HG02588 (cell line): ENCODE results near the gene APOBEC4.

Source experiments
- ATAC-seq: cut with Tn5 transposase; IDR thresholded peaks from one replicate; pipeline ENCODE4 v1.9.1; 2021; ENCODE audit warnings: mild to moderate bottlenecking, moderate library complexity; ENCODE audit not compliant: unreplicated experiment

The APOBEC4 gene

DNA sequence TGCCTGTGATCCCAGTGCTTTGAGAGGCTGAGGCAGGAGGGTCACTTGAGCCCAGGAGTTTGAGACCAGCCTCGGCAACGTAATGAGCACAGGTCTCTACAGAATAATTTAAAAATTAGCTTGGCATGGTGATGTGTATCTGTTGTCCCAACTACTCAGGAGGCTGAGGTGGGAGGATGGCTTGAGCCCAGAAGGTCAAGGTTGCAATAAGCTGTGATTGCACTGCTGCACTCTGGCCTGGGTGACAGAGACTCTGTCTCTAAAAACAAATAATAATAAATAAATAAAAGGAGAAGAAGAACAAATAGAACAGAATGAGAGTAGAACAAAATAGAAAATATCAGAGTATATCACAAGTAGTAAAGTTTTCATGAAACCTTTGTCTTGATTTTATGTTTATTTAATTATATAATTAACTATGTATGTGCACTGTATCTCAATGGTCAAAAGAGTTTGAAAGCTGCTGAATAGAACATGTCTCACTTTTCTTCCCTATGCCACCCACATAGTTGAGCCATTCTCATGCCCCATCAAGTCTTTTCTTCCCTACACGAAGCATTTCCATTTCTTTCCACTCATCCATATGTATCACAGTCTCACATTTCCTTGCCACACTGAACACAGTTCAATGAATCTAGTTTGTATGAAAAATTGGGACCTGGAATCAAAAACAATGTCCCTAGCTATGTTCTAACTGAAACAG lies 22.9 kb upstream of the APOBEC4 start:
- ATAC-seq, result no peak

DNA sequence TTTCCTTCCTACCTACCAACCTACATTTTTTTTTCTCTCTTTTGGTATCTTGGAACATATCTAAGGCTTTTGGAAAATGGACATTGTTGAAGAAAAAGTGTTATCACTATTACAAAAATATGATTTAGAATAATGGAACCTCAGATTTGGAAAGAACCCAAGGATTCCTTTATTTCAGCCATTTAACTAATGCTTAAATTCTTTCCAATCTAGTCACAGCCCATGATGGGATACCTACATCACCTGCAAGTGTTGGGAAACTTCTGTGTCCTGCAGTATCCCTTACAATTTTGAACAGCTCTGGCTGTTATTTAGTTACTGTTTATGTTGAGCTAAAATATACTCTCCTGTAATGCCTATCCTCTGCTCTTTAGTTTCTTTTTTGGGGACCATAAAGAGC lies 22.3 kb upstream of the APOBEC4 start:
- ATAC-seq, result no peak

DNA sequence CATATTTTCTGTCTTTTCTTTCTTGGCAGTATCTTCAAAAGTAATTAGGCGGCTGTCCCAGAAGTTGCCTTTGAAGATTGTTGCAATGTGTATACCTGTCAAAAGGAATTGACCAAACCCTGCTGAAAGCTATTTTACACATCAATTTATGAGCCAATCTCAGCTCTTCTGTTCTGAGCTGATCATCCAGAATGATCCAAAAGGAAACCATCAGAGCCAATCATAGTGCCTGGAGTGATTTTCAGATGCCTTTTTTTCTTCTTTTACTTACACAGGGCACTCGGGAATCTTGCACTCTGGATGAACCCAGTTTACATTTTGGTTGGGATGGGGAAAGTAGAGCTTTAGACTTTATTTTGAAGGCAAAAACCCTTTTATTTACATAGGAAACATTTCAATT lies 21.8 kb upstream of the APOBEC4 start:
- ATAC-seq, result no peak

DNA sequence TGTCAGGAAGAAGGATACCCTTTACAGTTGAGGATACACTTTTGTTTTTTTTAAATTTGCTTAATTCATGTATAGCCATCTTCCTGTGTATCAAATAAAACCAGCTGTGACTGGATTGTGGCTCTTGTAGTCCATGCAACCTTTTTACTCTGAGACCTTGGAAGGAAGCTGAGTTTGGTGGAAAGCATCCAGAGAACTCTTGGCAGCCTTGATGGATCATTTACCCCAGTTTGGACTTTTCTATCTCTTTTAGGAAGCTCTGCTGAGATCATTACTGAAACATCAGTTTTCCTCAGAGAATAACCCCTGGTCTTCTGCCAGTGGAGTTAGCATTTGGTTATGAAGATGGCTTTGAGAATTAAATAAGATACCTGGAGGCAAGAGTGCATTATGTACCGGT lies 21.2 kb upstream of the APOBEC4 start:
- no peak for ATAC-seq

DNA sequence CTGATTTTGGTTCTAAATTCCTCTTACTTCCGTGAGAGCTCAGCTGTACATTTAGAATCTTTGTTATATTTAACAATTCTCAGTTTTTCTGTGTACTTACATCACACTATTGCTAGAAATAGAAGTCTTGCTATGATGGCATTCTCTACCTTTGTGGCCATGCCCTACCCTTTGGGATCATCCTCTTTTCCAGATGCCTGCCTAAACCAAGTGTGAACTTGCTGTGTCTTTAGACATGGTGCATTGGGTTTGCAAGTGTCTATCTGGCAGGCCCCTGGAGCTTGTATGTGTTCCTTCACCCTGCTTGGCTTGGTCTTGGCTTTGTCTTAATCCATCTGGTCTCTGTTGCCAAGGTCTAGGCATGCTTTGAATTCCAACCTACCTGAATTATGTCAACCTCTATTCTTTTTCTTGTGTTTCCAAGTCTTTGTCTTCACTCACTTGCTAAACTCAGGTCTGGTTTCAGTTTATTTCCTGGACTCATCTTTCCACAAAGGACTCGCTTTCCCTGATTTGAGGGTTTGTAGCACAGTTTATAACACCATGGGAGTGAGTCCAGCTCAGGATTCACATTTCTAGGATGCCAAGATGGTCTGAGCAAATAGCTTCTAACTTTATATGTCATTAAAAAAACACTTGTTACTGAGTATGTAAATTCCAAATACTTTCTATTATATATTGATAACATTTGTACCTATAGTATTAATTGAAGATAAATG lies 20.6 kb upstream of the APOBEC4 start:
- ATAC-seq, result no peak

DNA sequence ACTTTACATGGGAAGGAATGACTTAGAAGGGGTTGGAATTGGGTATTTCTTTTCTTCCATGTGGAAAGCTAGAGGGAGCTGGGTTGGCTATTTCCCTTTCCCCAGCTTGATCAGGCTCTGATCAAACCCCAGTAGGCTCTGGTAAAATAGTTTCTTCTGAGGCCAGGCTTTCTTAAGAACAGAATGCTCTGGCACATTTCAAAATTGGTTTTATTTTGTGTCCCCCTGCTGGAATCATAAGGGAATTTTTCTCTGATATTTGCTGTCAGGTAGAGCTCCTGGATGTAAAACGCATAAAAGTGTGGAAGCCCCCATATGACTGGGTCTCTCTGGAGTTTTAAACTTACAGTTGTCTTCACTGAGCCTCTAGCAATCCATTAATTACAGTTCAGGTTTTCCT lies 17.1 kb upstream of the APOBEC4 start:
- no peak for ATAC-seq

DNA sequence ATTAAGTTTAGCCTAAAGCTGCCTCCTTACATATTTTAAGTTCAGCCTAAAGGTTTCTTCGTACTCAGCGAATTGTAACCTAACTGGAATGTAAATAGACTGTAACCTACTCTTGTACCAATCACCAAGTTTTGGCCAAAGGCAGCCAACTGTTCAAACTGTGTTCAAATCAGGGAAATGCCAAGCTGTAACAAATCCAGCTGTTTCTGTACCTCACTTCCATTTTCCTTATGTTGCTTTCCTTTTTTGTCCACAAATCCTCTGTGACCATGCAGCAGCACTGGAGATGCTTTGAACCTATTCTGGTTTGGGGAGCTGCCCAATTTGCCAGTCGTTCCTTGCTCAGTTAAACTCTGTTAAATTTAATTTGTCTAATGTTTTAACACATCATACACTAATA lies 3.2 kb upstream of the APOBEC4 start:
- no peak for ATAC-seq

DNA sequence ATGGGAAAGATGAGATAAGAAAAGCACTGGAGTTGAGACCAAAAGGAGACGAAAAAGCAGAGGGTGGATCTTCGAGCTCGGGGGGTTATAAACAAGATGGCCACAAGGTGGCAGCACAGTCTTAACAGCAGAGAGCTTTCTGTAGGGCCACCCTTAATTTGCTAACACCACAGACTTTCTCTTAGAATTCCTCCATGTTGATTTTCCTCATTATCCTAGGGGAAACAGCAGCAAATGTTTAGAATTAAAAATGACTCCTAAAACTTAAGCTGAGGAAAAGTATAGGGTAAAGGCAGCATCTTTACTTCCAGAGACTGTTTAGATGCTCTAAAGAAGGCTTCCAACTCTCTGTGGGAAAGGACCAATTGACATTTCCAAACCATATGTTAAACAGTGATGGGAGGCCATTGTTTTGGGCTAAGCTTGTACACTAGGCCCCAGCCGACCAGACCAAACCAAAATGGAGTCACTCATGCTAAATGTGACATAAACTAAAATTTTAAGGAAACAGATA lies 2.5 kb upstream of the APOBEC4 start:
- ATAC-seq, result peak; percentile 63

DNA sequence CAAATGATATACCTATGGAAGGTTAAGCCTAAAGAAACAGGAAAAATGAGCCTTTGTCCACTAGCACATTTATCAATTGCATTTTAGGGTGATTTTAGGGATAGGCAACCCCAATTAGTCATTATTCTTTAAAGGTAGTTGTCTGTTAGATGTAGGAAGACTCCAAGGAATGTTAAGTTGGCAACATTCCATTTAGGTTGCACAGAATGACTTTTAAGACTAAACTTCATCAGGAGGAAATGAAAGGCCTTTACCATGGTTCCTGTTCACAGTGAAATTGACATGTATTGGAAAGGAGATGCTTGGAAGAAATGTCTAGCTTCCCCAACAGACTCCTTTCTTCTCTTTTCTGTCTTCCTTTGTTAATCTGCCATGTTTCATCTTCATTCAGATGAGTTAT lies 1.6 kb upstream of the APOBEC4 start:
- no peak for ATAC-seq

DNA sequence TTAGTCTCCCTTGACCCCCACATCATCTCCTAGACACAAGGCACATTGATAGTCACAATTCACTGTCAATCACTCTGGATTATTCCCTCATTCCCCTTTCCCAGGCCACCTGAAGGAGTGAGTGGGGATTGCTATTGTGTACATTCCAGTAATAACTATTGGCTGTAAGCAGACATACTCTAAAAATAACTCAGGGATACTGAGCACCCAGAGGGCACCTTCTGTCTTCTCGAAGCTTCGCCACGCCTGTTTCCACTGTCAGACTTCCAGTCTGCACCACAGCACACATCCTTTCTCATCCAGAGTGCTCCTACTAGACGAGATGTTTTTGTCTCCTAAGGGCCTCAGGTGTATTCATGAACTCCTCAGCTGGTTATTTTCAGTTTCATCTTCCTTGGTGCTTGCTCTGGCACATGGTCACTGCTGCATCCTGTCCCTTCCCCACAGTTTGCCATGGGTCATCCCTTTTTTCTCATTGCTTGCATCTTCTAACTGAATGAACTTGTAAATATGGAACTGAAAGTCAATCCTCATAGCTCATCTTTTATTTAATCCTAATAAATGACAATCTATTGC lies 848 bp upstream of the APOBEC4 start:
- ATAC-seq, result no peak

DNA sequence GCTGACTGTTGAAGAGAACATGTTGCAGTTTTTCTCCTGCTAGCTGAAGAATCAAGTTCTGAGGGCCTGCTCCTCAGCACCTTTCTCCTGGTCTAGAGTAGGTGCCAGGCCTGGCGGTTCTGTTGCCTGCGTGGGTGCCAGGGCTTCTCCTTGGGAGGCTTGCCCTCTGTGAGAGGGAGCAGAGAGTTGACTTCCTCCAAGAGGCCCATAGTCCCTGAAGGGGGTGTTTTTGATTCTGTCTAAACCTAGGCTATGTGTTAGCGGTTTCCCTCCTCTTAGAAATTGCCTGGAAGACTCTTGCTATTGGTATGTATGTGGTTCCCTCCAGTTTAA lies 312 bp upstream of the APOBEC4 start:
- ATAC-seq, result no peak

DNA sequence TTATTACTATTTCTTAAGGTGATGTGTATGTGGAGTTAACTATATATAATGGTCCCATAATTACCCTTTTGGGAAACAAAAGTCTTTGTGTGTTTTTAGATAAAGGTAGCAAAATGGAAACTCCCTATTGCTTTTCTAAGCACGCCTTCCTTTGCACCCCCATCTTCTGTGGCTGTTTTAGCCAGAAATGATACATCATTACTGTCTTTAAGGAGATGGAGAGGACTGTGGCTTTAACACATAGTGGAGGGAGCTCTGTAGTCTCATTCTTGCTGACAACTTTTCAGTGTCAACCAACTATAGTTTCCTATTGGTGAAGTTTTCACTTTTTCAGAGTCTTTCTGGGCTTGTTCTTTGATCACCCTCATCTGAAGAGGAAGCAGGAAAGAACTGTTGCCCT lies 1.0 kb downstream of the APOBEC4 start:
- no peak for ATAC-seq

DNA sequence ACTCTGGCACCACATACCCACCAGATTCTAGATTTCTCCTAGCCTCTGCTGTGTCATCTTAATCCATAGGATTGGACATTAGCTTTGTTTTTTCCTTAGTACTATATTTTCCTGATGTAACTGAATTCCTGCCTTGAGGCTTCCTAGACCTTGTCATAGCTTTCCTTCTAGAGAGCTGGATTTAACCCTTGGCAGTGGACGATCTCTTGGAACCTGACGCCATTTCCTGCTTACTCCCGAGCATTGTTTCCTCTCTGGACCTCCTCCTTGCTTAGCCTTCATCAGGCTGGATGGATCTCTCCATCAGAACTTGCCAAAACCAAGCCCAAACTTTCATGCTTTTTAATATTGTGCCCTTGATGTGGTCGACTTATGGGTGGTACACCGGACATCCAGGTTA lies 1.5 kb downstream of the APOBEC4 start:
- no peak for ATAC-seq

DNA sequence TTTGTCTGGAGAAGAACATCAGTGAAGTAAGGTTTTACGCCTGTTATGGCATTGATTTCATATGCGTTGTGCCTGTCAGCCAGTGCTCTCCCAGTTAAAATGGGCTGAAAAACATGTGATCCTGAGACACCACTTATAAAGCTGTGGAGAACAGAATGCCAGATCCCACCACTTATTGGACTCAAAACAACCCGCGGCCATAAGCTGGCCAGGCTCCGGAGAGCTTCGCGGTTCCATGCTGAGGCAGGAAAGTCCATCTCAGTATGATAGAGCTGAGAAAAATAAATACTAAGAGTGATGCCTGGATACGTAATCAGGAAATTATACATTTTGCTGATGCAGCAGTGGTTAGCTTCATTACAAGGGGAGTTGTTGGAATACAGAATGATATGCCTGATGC lies 5.1 kb downstream of the APOBEC4 start:
- no peak for ATAC-seq

DNA sequence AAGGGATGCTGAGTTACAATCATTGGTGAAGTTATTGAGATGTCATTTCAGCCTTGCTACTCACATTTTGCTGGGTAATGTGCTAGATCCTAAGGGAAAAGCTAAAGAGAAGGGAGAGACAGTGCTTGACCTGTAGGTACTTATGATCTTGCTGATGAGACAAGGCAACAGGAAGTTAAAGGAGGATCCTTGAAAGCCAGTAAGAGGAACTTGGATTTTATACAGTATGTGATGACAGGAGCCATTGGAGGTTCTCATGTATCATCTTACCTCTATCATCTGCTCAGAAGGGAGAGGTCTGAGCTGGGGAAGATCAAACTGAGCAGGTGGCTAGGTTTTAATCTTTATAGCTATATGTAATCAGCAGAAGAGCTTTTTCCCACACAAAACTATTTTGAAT lies 6.3 kb downstream of the APOBEC4 start:
- ATAC-seq, result no peak

DNA sequence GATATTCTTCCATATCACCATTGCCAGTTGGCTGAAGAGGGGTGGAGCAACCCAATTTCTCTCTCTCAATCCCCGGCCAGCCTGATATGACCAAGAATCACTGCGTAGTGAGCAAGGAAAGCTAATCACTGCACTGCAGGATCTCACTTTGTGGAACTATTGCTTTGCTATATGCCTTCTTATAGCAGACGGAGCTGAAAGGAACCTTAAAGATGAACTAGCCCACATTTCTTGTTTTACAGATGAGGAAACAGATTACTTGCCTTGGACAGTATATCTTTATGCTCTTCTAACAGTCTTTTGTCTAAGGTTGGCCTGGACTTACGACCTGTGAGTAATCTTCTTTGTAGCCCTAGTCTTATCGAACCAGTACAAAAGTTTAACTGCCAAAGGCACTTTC lies 7.6 kb downstream of the APOBEC4 start:
- no peak for ATAC-seq

DNA sequence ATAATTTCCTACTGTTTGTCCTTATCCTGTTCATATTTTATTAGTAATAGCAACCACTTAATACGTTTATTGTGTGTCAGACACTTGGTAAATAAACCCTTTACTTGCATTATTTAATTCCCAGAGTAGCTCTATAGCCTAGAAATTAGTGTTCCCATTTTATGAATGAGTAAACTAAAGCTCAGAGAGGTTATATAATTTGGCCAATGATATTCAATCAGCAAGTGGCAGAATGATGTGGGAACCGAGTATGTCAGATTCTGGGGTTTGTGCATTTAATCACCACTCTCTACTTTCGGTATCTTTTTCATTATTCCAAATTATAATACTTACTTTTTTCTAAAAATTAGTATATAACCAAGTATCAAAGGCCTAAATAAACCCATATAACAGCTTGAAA lies 10.9 kb downstream of the APOBEC4 start:
- no peak for ATAC-seq

DNA sequence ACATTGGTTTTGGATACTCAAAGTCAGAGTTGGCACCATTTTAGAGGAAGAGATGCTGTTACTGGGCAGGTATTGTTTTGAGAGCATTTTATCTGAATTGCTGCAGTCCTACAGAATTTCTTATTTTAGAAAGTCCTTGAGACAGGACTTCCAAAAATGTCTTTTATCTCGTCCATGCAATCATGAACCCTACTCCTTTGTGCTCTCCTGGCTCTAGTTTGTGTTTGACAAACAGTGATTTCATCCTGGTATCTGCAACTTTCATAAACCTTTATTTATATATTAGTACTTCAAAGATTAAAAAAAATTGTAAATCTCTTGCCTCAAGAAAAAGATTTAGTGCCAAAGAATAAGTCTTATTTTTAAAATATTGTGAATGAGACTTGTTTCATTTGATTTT lies 12.9 kb downstream of the APOBEC4 start:
- ATAC-seq, result no peak

DNA sequence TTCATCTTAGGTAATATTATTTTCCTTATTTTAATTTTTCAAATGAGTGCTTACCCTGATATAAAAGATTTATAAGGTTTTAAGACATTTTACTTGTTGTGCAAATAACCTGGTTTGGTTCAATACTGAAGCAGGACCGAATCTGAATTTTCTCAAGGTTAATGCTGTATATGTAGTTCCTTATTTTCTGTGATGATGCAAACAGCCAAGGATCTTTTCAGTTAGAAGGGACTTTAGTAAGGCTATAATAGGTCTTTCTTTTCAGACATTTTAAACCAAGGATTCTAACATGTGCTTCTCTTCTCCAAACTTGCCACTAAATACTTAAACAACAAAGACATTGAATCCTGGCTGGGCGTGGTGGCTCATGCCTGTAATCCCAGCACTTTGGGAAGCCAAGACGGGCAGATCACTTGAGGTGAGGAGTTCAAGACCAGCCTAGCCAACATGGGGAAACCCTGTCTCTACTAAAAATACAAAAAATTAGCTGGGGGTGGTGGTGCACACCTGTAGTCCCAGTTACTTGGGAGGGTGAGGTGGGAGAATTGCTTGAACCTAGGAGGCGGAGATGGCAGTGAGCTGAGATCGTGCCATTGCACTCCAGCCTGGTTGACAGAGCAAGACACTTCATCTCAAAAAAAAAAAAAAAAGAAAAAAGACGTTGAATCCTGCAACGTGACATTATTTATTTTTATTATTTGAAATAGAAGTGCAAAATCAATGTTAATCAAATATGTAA lies 14.3 kb downstream of the APOBEC4 start:
- ATAC-seq, result no peak

DNA sequence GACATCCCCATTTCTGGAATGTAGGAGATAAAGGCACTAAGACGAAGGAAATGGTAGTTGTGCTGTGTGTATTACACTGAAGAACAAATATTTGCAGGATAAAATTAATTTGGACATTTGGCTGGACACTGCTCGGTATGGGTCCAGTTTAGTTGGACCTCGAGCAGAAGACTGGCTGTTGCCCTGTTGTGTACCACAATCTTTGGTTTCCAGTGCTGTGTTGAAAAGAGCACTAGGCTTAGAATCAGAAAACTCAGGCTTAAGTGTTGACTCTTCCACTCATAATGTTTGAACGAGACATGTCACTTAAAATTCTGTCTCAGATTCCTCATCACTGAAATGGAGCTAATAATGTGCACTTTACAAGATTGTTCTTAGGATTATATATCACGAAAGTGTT lies 16.3 kb downstream of the APOBEC4 start:
- ATAC-seq, result no peak

DNA sequence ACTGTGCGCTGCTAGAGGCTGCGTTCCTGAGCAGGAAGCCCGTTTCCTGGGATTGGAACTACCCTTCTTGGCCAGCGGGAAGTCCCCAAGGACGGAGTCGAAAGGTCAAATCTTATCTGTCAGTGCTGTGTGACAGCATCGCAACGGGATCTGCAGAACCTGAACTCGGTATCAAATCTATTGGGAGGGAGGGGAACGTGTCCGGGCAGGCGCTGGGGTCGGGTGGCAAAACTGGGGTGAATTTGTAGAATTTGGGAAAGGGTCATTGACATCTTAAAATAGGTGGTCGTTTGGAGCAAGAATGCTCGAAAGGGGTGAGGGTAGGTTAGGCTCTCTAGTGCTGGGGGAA lies 16.8 kb downstream of the APOBEC4 start:
- ATAC-seq, result no peak
